HCT116 (cell line): ENCODE results near the gene ACOT7. TPM values are rescaled to one million over a fixed set of nuclear protein-coding genes. Genes with fewer than 3 reads are reported as not detected.

Source experiments
- ATAC-seq: fragments of 200-7000 bp; cut with Tn5 transposase; 2 replicates; pipeline ENCODE4 v1.9.1; 2020; ENCODE audit warnings: mild to moderate bottlenecking, moderate library complexity
- BruUV-seq: library from RNA; stranded (reverse); fragments of 400-500 nt; replicated peaks from 2 replicates; lab custom pipeline; 2021; lab: Mats Ljungman, UMichigan
- CTCF ChIA-PET: fragments of 300-600 bp; sonication (Branson Sonifier 250); formaldehyde crosslinking; loops from one replicate; lab custom pipeline; 2021; ENCODE audit warnings: antibody characterized with exemption; lab: Charles Lee
- POLR2A ChIA-PET: fragments of 300-600, 350-600 bp; sonication (Branson Sonifier 250); formaldehyde crosslinking; loops from one replicate; lab custom pipeline; 2021; ENCODE audit warnings: antibody characterized with exemption; lab: Charles Lee
- RAD21 ChIA-PET, 2 experiments: fragments of 300-600 bp; sonication (Branson Sonifier 250); formaldehyde crosslinking; loops; one replicate each; lab custom pipeline; 2023; ENCODE audit warnings: low total read pairs in 2 of 2; ENCODE audit not compliant: uncharacterized antibody in 2 of 2, unreplicated experiment in 2 of 2, low non-redundant PET in 1 of 2; lab: Charles Lee
- DNase-seq: peaks from one replicate; pipeline ENCODE4 v3.0.0-alpha.2; 2010; ENCODE audit warnings: low read depth, low spot score
- H2AFZ ChIP-seq: fragments of 200-600 bp; shearing (Covaris generic), sonication (generic); 2 replicates; pipeline ENCODE4 v1.6.1; 2017; ENCODE audit warnings: low read depth, mixed run types, mixed read lengths, antibody characterized with exemption, low read length; ENCODE audit not compliant: poor library complexity, severe bottlenecking
- H3K27ac ChIP-seq: 2 replicates; pipeline ENCODE4 v1.5.1; 2012; ENCODE audit warnings: low read depth, low read length
- H3K27me3 ChIP-seq: fragments of 200-600 bp; sonication (generic); 2 replicates; pipeline ENCODE4 v1.6.1; 2016; ENCODE audit warnings: mixed run types, low read length, mixed read lengths; ENCODE audit not compliant: insufficient read depth
- H3K36me3 ChIP-seq, 2 experiments: fragments of 200-500 bp in 1 of 2; fragments of 200-600 bp in 1 of 2; sonication (Bioruptor generic) in 1 of 2; sonication (generic) in 1 of 2; 2 replicates each; pipeline versions ENCODE4 v1.5.1 to v1.6.1; 2014 to 2016; ENCODE audit warnings: low read length in 2 of 2, inconsistent platforms in 1 of 2, mixed read lengths in 1 of 2, mixed run types in 1 of 2; ENCODE audit not compliant: insufficient read depth in 2 of 2, control insufficient read depth in 1 of 2
- H3K4me1 ChIP-seq, 2 experiments: fragments of 200-600 bp in 1 of 2; sonication (generic) in 1 of 2; 2 replicates each; pipeline versions ENCODE4 v1.5.1 to v1.6.1; 2012 to 2017; ENCODE audit warnings: low read length in 2 of 2, inconsistent platforms in 1 of 2, mild to moderate bottlenecking in 1 of 2, mixed read lengths in 1 of 2, mixed run types in 1 of 2, moderate library complexity in 1 of 2; ENCODE audit not compliant: insufficient read depth in 2 of 2, control insufficient read depth in 1 of 2
- H3K4me2 ChIP-seq: fragments of 200-600 bp; sonication (generic); 2 replicates; pipeline ENCODE4 v1.6.1; 2017; ENCODE audit warnings: mixed run types, low read length, mixed read lengths
- H3K4me3 ChIP-seq, 2 experiments: fragments of 200-600 bp in 1 of 2; sonication (generic) in 1 of 2; replicated peaks in 1 of 2; 2 replicates each; pipeline ENCODE4 v1.5.1; 2011 to 2016; ENCODE audit warnings: low read length in 2 of 2, control low read depth in 1 of 2, low read depth in 1 of 2, mild to moderate bottlenecking in 1 of 2, mixed read lengths in 1 of 2, mixed run types in 1 of 2
- H3K79me2 ChIP-seq: fragments of 200-600 bp; sonication (generic); 2 replicates; pipeline ENCODE4 v1.6.1; 2017; ENCODE audit warnings: mild to moderate bottlenecking, mixed run types, low read length, moderate library complexity, mixed read lengths; ENCODE audit not compliant: insufficient read depth
- H3K9ac ChIP-seq: fragments of 200-600 bp; sonication (generic); 2 replicates; pipeline ENCODE4 v1.6.1; 2016; ENCODE audit warnings: low read length, mixed read lengths
- H3K9me2 ChIP-seq: fragments of 200-600 bp; sonication (generic), shearing (Covaris generic); 2 replicates; pipeline ENCODE4 v1.6.1; 2017; ENCODE audit warnings: mixed run types, mild to moderate bottlenecking, moderate library complexity; ENCODE audit not compliant: insufficient read depth
- H3K9me3 ChIP-seq, 2 experiments: fragments of 200-500 bp in 1 of 2; fragments of 200-600 bp in 1 of 2; sonication (Bioruptor generic) in 1 of 2; sonication (generic) in 1 of 2; 2 replicates each; pipeline ENCODE4 v1.6.1; 2014 to 2017; ENCODE audit warnings: low read length in 2 of 2, mixed read lengths in 2 of 2, inconsistent platforms in 1 of 2, low read depth in 1 of 2, mild to moderate bottlenecking in 1 of 2, mixed run types in 1 of 2, moderate library complexity in 1 of 2; ENCODE audit not compliant: control insufficient read depth in 1 of 2, insufficient read depth in 1 of 2
- H4K20me1 ChIP-seq: fragments of 200-600 bp; sonication (generic), shearing (Covaris generic); 2 replicates; pipeline ENCODE4 v1.6.1; 2017; ENCODE audit warnings: mixed run types, mild to moderate bottlenecking, moderate library complexity; ENCODE audit not compliant: insufficient read depth
- EZH2phosphoT487 ChIP-seq: fragments of 200-600 bp; IDR thresholded peaks from 2 replicates; pipeline ENCODE4 v1.6.1; 2018; ENCODE audit warnings: antibody characterized with exemption, borderline replicate concordance
- FOSL1 ChIP-seq: IDR thresholded peaks from 2 replicates; pipeline ENCODE4 v1.6.1; 2012; ENCODE audit warnings: low read depth
- POLR2A ChIP-seq: IDR thresholded peaks from 2 replicates; pipeline ENCODE4 v1.7.0; 2011; ENCODE audit warnings: borderline replicate concordance; ENCODE audit not compliant: insufficient read depth, insufficient read length; ENCODE audit errors: extremely low read depth
- POLR2AphosphoS5 ChIP-seq: IDR thresholded peaks from 2 replicates; pipeline ENCODE4 v1.6.1; 2011; ENCODE audit warnings: mild to moderate bottlenecking, low read depth, low read length, moderate library complexity
- SRF ChIP-seq: IDR thresholded peaks from 2 replicates; pipeline ENCODE4 v1.6.1; 2012; ENCODE audit warnings: low read depth
- TCF7L2 ChIP-seq: IDR thresholded peaks from 2 replicates; pipeline ENCODE4 v1.7.0; 2011; ENCODE audit warnings: borderline replicate concordance, inconsistent platforms; ENCODE audit not compliant: insufficient read depth, insufficient read length; ENCODE audit errors: extremely low read depth
- intact Hi-C: fragments of 100-400 bp; cut with micrococcal nuclease; formaldehyde crosslinking; loops from 2 replicates; pipeline ENCODE4 v1.10.0; 2022
- total RNA-seq: library from RNA; stranded (reverse); gene quantifications from one replicate; pipeline ENCODE4 v1.2.1, GENCODE V29; 2021; ENCODE audit not compliant: unreplicated experiment
- TF ChIP-seq, protein P1 (sequence below): IDR thresholded peaks from 2 replicates; pipeline ENCODE4 v1.6.1; 2011; ENCODE audit warnings: mild to moderate bottlenecking, low read length, moderate library complexity; ENCODE audit not compliant: insufficient replicate concordance; ENCODE audit errors: extremely low read depth

Gene ACOT7
- total RNA-seq, 1 experiment from 2014 or later, result 162 TPM

DNA sequence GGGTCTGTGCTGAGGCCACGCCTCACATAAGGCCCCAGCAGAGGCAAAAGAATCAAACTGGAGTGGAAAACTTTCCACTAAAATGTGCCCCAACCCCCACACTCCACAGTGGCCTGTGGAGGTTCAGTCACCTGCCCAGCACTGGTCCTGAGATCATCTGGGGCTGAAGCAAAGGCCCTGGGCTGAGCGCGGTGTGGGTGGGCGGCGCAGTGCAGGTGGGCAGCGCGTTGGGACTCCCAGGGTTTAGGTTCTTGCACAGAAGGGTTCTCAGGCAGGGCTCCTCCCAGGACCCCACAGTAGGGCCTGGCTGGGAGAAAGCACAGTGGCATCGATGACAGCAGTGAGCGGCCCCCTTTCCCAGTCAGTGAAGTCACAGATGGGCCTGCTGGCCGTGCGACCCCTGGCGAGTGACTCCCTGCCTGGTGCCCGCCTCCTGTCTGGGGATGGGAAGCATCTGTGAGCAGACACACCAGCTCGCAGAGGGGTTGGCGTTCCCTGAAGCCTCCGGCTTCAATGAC lies 118.9 kb downstream of the ACOT7 start:
- no peak for TF ChIP-seq TCF7L2
- TF ChIP-seq POLR2AphosphoS5, result no peak
- no peak for TF ChIP-seq FOSL1
- no peak for TF ChIP-seq EZH2phosphoT487
- TF ChIP-seq, protein P1, sequence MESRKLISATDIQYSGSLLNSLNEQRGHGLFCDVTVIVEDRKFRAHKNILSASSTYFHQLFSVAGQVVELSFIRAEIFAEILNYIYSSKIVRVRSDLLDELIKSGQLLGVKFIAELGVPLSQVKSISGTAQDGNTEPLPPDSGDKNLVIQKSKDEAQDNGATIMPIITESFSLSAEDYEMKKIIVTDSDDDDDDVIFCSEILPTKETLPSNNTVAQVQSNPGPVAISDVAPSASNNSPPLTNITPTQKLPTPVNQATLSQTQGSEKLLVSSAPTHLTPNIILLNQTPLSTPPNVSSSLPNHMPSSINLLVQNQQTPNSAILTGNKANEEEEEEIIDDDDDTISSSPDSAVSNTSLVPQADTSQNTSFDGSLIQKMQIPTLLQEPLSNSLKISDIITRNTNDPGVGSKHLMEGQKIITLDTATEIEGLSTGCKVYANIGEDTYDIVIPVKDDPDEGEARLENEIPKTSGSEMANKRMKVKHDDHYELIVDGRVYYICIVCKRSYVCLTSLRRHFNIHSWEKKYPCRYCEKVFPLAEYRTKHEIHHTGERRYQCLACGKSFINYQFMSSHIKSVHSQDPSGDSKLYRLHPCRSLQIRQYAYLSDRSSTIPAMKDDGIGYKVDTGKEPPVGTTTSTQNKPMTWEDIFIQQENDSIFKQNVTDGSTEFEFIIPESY, result no peak
- TF ChIP-seq SRF, result no peak
- Histone ChIP-seq H3K79me2 (no peaks in the 10 kb centered on the region), H2AFZ (no peak overlapping the region), H3K27ac (no peak overlapping the region), H4K20me1 (no peaks in the 10 kb centered on the region), H3K27me3 (no peaks in the 10 kb centered on the region), H3K9ac (no peak overlapping the region), H3K9me2 (no peaks in the 10 kb centered on the region), H3K36me3 (no peaks in the 10 kb centered on the region; a peak in 1 of 4 replicates), H3K4me3 (no peak overlapping the region), H3K9me3 (no peaks in the 10 kb centered on the region), H3K4me1 (no peaks in the 10 kb centered on the region), H3K4me2 (no peak overlapping the region)
- BruUV-seq, result no TSS peak
- intact Hi-C loops, result no loop called here
- DNase-seq (no peak), ATAC-seq (no peak)
- CTCF ChIA-PET, result no interaction called here
- RAD21 ChIA-PET, result no interaction called here
- POLR2A ChIA-PET, result no interaction called here

DNA sequence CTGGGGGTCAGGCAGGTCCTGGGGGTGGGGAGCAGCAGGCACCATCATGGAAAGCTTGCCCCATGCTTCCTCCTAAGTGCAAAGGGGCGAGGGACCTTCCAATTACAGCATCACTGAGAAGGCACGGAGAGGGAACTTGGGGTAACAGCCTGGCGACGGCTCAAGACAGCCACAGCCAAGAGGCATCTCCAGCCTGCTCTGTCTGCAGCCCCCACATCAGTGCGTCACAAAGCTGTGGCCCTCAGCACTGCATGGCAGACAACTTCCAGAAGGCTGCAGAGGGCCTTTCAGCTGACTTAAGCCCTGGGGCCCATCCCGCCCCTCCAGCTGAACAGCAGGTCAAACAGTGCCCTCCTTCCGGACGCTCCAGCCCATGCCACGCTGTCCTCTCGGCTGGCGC lies 119.5 kb downstream of the ACOT7 start:
- Histone ChIP-seq H3K36me3 (no peaks in the 10 kb centered on the region), H3K27ac (no peak overlapping the region), H3K4me3 (no peak overlapping the region), H3K9me3 (no peaks in the 10 kb centered on the region), H3K4me1 (no peaks in the 10 kb centered on the region), H3K27me3 (no peaks in the 10 kb centered on the region), H3K79me2 (no peaks in the 10 kb centered on the region), H3K9me2 (no peaks in the 10 kb centered on the region), H4K20me1 (no peaks in the 10 kb centered on the region)
- BruUV-seq, result no TSS peak
- RAD21 ChIA-PET, result no interaction called here
- ATAC-seq (no peak), DNase-seq (no peak)
- no peak for TF ChIP-seq POLR2A
- TF ChIP-seq, all 23 proteins: peak for 0
- CTCF ChIA-PET, result no interaction called here
- intact Hi-C loops, result no loop called here
- H3K4me2 ChIP-seq, result no peak overlapping the region
- H2AFZ ChIP-seq, result no peak overlapping the region
- no peak overlapping the region for H3K9ac ChIP-seq
- POLR2A ChIA-PET, result no interaction called here
